ENCODE results near the gene MTHFD1L. TPM values are rescaled to one million over a fixed set of nuclear protein-coding genes. Genes with fewer than 3 reads are reported as not detected.

MTHFD1L gene
- total RNA-seq, 1 donor from 2014 or later = 107 TPM

DNA sequence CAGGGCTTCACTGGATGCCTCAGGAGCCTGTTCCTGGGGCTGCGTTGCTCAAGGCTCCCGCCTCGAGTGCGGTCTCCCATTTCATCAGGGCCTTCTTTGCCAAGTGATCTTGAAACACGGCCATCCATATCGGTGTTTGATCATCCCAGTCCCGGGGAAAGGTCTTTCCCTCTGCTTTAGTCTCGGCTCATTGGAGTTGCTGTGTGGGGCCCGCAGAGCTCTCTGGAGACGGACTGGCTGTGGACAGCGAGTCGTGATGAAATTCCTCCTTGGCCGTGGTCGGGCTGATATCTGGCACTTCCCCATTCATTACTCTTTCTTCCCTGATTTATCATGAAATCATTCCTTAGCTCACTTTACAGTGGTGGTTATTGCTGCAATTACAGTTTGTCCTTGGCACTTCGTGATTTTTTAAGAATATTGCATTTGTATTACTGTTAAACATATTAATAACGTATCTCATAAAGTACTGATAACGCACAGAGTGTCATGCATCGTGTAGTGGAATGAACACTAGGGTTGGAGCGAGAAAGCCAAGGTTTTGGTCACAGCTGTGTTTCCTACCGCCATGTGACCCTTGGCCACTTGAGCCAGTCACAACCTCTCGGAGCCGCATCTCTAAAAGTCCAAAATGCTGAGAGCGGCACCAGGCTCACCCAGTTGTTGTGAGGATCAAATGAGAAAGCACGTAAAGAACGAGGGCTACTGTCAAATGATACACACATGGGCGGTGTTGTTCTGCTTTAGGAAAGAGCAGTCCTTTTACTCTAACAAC lies 71.8 kb downstream of the MTHFD1L start:
- no peak overlapping the region for H3K27ac ChIP-seq (ENCODE audit: low read depth, low read length)
- no peaks in the 10 kb centered on the region for H3K9me3 ChIP-seq (ENCODE audit: insufficient read depth, low read depth, low read length)
- H3K36me3 Mint-ChIP-seq (ENCODE audit: low read depth, unreplicated experiment) = peaks cover 54% of the 10 kb centered on the region
- no peaks in the 10 kb centered on the region for H3K9me3 Mint-ChIP-seq (ENCODE audit: unreplicated experiment)
- H3K4me2 ChIP-seq (ENCODE audit: low read length) = no peak overlapping the region
- no peak for DNase-seq (ENCODE audit: low read depth)
- no peak overlapping the region for H3K9ac ChIP-seq (ENCODE audit: low read length)
- H3K36me3 ChIP-seq (ENCODE audit: insufficient read depth, low read length) = peaks cover 16% of the 10 kb centered on the region
- no peak for TF ChIP-seq EZH2 (IDR thresholded peaks at IDR 0.05; ENCODE audit: insufficient read depth, low read length)
- no peak overlapping the region for H3K4me3 ChIP-seq (ENCODE audit: insufficient read depth, low read depth, low read length)
- no peaks in the 10 kb centered on the region for H4K20me1 ChIP-seq (ENCODE audit: insufficient read depth, low read length)
- H3K4me1 ChIP-seq (ENCODE audit: insufficient read depth, low read length) = no peaks in the 10 kb centered on the region
- H3K27me3 Mint-ChIP-seq (ENCODE audit: low read depth, unreplicated experiment) = no peaks in the 10 kb centered on the region
- H2AFZ ChIP-seq (ENCODE audit: low read depth, low read length) = no peak overlapping the region
- H3K27me3 ChIP-seq (ENCODE audit: insufficient read depth, low read length) = no peaks in the 10 kb centered on the region
- FAIRE-seq = no peak
- peaks cover 3% of the 10 kb centered on the region for H3K79me2 ChIP-seq (ENCODE audit: insufficient read depth, low read length)
- no peak overlapping the region for H3K4me3 Mint-ChIP-seq (ENCODE audit: unreplicated experiment)
- peak overlapping the region; percentile 85 for H3K27ac Mint-ChIP-seq (ENCODE audit: unreplicated experiment)
- peaks cover 33% of the 10 kb centered on the region for H3K4me1 Mint-ChIP-seq (ENCODE audit: low read depth, unreplicated experiment)

DNA sequence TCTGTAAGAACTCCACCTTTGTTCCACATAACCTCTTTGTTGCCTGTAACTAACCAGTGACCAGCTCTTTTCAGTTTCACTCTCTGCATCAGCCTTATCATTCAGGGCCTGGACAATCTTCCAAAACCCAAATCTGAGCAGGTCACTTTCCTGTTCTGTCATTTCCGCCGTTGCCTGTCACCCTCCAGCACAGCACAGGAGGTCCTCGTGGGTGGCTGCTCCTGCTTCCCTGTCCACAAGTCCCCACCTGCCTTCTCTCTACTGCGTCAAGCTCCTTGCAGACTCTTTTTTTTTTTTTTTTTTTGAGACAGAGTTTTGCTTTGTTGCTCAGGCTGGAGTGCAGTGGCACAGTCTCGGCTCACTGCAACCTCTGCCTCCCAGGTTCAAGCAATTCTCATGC lies 73.9 kb downstream of the MTHFD1L start:
- H3K4me3 ChIP-seq (ENCODE audit: insufficient read depth, low read depth, low read length) = no peak overlapping the region
- H3K79me2 ChIP-seq (ENCODE audit: insufficient read depth, low read length) = peaks cover 3% of the 10 kb centered on the region
- H3K4me2 ChIP-seq (ENCODE audit: low read length) = no peak overlapping the region
- H3K27me3 ChIP-seq (ENCODE audit: insufficient read depth, low read length) = no peaks in the 10 kb centered on the region
- peaks cover 17% of the 10 kb centered on the region for H3K36me3 ChIP-seq (ENCODE audit: insufficient read depth, low read length)
- no peak overlapping the region for H2AFZ ChIP-seq (ENCODE audit: low read depth, low read length)
- no peak for FAIRE-seq
- H3K27ac ChIP-seq (ENCODE audit: low read depth, low read length) = no peak overlapping the region
- no peak for TF ChIP-seq EZH2 (IDR thresholded peaks at IDR 0.05; ENCODE audit: insufficient read depth, low read length)
- TF ChIP-seq, protein P1, sequence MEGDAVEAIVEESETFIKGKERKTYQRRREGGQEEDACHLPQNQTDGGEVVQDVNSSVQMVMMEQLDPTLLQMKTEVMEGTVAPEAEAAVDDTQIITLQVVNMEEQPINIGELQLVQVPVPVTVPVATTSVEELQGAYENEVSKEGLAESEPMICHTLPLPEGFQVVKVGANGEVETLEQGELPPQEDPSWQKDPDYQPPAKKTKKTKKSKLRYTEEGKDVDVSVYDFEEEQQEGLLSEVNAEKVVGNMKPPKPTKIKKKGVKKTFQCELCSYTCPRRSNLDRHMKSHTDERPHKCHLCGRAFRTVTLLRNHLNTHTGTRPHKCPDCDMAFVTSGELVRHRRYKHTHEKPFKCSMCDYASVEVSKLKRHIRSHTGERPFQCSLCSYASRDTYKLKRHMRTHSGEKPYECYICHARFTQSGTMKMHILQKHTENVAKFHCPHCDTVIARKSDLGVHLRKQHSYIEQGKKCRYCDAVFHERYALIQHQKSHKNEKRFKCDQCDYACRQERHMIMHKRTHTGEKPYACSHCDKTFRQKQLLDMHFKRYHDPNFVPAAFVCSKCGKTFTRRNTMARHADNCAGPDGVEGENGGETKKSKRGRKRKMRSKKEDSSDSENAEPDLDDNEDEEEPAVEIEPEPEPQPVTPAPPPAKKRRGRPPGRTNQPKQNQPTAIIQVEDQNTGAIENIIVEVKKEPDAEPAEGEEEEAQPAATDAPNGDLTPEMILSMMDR (IDR thresholded peaks at IDR 0.05; ENCODE audit: insufficient read depth, low read depth, low read length) = no peak
- no peak overlapping the region for H3K9ac ChIP-seq (ENCODE audit: low read length)
- Mint-ChIP-seq H3K4me1 (ENCODE audit: low read depth, unreplicated experiment) (peaks cover 23% of the 10 kb centered on the region), H3K4me3 (ENCODE audit: unreplicated experiment) (no peak overlapping the region), H3K36me3 (ENCODE audit: low read depth, unreplicated experiment) (peaks cover 44% of the 10 kb centered on the region), H3K27me3 (ENCODE audit: low read depth, unreplicated experiment) (no peaks in the 10 kb centered on the region), H3K9me3 (ENCODE audit: unreplicated experiment) (no peaks in the 10 kb centered on the region), H3K27ac (ENCODE audit: unreplicated experiment) (no peak overlapping the region)
- no peaks in the 10 kb centered on the region for H3K9me3 ChIP-seq (ENCODE audit: insufficient read depth, low read depth, low read length)
- no peaks in the 10 kb centered on the region for H4K20me1 ChIP-seq (ENCODE audit: insufficient read depth, low read length)
- no peak for DNase-seq (ENCODE audit: low read depth)
- no peaks in the 10 kb centered on the region for H3K4me1 ChIP-seq (ENCODE audit: insufficient read depth, low read length)

DNA sequence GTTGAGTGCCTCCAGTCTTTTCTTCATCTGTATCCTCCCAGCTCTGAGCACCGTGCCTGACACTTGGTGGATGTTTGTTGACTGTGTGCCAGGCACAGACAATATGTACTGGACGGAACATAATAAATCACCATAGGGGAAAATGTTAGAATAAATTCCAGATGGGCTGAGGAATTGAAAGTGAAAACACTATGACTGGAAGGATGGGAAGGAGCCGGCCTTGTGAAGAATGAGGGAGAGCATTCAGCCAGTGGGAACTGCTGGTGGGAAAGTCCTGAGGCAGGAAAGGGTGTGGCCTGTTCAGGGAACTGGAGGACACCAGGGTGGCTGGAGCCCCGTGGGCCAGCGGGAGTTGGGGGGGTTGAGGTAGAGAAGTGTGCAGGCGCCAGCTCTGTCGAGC lies 75.4 kb downstream of the MTHFD1L start:
- peaks cover 31% of the 10 kb centered on the region for H3K36me3 ChIP-seq (ENCODE audit: insufficient read depth, low read length)
- no peak overlapping the region for H3K9ac ChIP-seq (ENCODE audit: low read length)
- H3K9me3 Mint-ChIP-seq (ENCODE audit: unreplicated experiment) = no peaks in the 10 kb centered on the region
- no peaks in the 10 kb centered on the region for H3K4me1 ChIP-seq (ENCODE audit: insufficient read depth, low read length)
- no peak overlapping the region for H3K4me3 Mint-ChIP-seq (ENCODE audit: unreplicated experiment)
- H3K4me2 ChIP-seq (ENCODE audit: low read length) = no peak overlapping the region
- H3K9me3 ChIP-seq (ENCODE audit: insufficient read depth, low read depth, low read length) = no peaks in the 10 kb centered on the region
- H3K27ac Mint-ChIP-seq (ENCODE audit: unreplicated experiment) = no peak overlapping the region
- peaks cover 3% of the 10 kb centered on the region for H3K79me2 ChIP-seq (ENCODE audit: insufficient read depth, low read length)
- H3K36me3 Mint-ChIP-seq (ENCODE audit: low read depth, unreplicated experiment) = peaks cover 41% of the 10 kb centered on the region
- FAIRE-seq (no peak), DNase-seq (ENCODE audit: low read depth) (no peak)
- H3K27me3 Mint-ChIP-seq (ENCODE audit: low read depth, unreplicated experiment) = no peaks in the 10 kb centered on the region
- no peak overlapping the region for H3K27ac ChIP-seq (ENCODE audit: low read depth, low read length)
- H2AFZ ChIP-seq (ENCODE audit: low read depth, low read length) = no peak overlapping the region
- H3K4me1 Mint-ChIP-seq (ENCODE audit: low read depth, unreplicated experiment) = peaks cover 10% of the 10 kb centered on the region
- no peaks in the 10 kb centered on the region for H3K27me3 ChIP-seq (ENCODE audit: insufficient read depth, low read length)
- TF ChIP-seq, protein P1 (IDR thresholded peaks at IDR 0.05; ENCODE audit: insufficient read depth, low read depth, low read length) = no peak
- no peak for TF ChIP-seq EZH2 (IDR thresholded peaks at IDR 0.05; ENCODE audit: insufficient read depth, low read length)
- H4K20me1 ChIP-seq (ENCODE audit: insufficient read depth, low read length) = no peaks in the 10 kb centered on the region
- H3K4me3 ChIP-seq (ENCODE audit: insufficient read depth, low read depth, low read length) = no peak overlapping the region

Data from astrocyte (in vitro differentiated cells and primary cell).